Spleen (tissue), 11 donors: ENCODE data around the gene DAPK1. TPM values are rescaled to one million over a fixed set of nuclear protein-coding genes. Genes with fewer than 3 reads are reported as not detected.

Experiments used
- DNase-seq: peaks from one replicate; pipeline ENCODE4 v3.0.0-alpha.2; 2020
- H3K27ac ChIP-seq, 8 donors: fragments of 200-600 bp; sonication (generic) in 7 of 8; 1 replicate in 4 of 8; 2 replicates in 4 of 8; pipeline versions ENCODE4 v1.5.0 to v1.8.0; 2016 to 2021; ENCODE audit warnings: inconsistent platforms in 4 of 8, mild to moderate bottlenecking in 4 of 8, moderate library complexity in 1 of 8
- H3K27me3 ChIP-seq, 7 donors: fragments of 200-600 bp; sonication (generic) in 6 of 7; replicated peaks in 1 of 7; 1 replicate in 4 of 7; 2 replicates in 3 of 7; pipeline versions ENCODE4 v1.5.0 to v1.8.0; 2016 to 2021; ENCODE audit warnings: inconsistent platforms in 3 of 7, mild to moderate bottlenecking in 1 of 7
- H3K36me3 ChIP-seq, 6 donors: fragments of 200-600 bp; sonication (generic) in 5 of 6; 1 replicate in 4 of 6; 2 replicates in 2 of 6; pipeline versions ENCODE4 v1.5.0 to v1.8.0; 2016 to 2021; ENCODE audit warnings: inconsistent platforms in 2 of 6
- H3K4me1 ChIP-seq, 6 donors: fragments of 200-600 bp; sonication (generic) in 5 of 6; 1 replicate in 3 of 6; 2 replicates in 3 of 6; pipeline versions ENCODE4 v1.5.0 to v1.8.0; 2016 to 2021; ENCODE audit warnings: inconsistent platforms in 3 of 6
- H3K4me3 ChIP-seq, 8 donors: fragments of 200-600 bp; sonication (generic) in 7 of 8; 1 replicate in 4 of 8; 2 replicates in 4 of 8; pipeline versions ENCODE4 v1.5.0 to v1.8.0; 2016 to 2021; ENCODE audit warnings: inconsistent platforms in 4 of 8, mild to moderate bottlenecking in 4 of 8, moderate library complexity in 2 of 8
- H3K9me3 ChIP-seq, 8 donors: fragments of 200-600 bp; sonication (generic) in 7 of 8; 1 replicate in 4 of 8; 2 replicates in 4 of 8; pipeline versions ENCODE4 v1.5.0 to v1.8.0; 2016 to 2021; ENCODE audit warnings: inconsistent platforms in 4 of 8
- POLR2A ChIP-seq, 3 donors: fragments of 450-650 bp; IDR thresholded peaks; one replicate each; pipeline ENCODE4 v1.5.1; 2017; ENCODE audit warnings: antibody characterized with exemption in 3 of 3, mild to moderate bottlenecking in 1 of 3
- POLR2AphosphoS5 ChIP-seq, 3 donors: sonication (generic); formaldehyde crosslinking; IDR thresholded peaks; one replicate each; pipeline ENCODE4 v1.5.1; 2017; ENCODE audit warnings: antibody characterized with exemption in 3 of 3
- WGBS, 5 donors: extraction: QIAGEN DNeasy Blood & Tissue Kit in 3 of 5; methylation state at CpG; one replicate each; pipeline versions ENCODE4 v1.1.5 to v1.1.7; 2013 to 2018; 5-methylcytosine and 5-hydroxymethylcytosine counted together
- intact Hi-C: fragments of 100-400 bp; cut with DNase I; formaldehyde crosslinking; loops from one replicate; pipeline ENCODE4 v1.15.0; 2023; ENCODE audit warnings: low total_unique reads
- polyA plus RNA-seq, 3 donors: library from polyadenylated mRNA; stranded (reverse); fragments of 200-250 nt; gene quantifications; one replicate each; pipeline ENCODE4 v1.2.1, GENCODE V29; 2013
- total RNA-seq, 7 donors: library from RNA; depleted of rRNA in 3 of 7; stranded (reverse); fragments of >200 nt in 3 of 7; fragmentation: NEBNext Ultra II Directional in 4 of 7; extraction: Animal tissue kit (Norgen Biotek cat#: 25700) in 4 of 7; gene quantifications; one replicate each; pipeline versions ENCODE4 v1.1.0 to v1.2.1, GENCODE V29; 2016 to 2021
- TF ChIP-seq, protein P1 (sequence below), 11 experiments: fragments of 200-600 bp in 7 of 11; fragments of 450-650 bp in 4 of 11; sonication (generic) in 4 of 11; IDR thresholded peaks in 8 of 11; conservative IDR thresholded peaks in 3 of 11; 1 replicate in 7 of 11; 2 replicates in 4 of 11; pipeline versions ENCODE4 v1.4.0 to v1.8.0; 2016 to 2021; ENCODE audit warnings: antibody characterized with exemption in 11 of 11, inconsistent platforms in 4 of 11, mild to moderate bottlenecking in 1 of 11
- donor health status: healthy with polysubstance abuse.
- donor health status: DM: no; HTN: no; CAD: no; lungs with moderate emphysema.
- donor health status: DM: no; HTN: no; CAD: no.
- donor health status: Bipolar disorder and iron deficiency.
- donor health status: healthy.
- donor health status: DM: no; HTN: no; CAD: no.
- donor health status: DM: yes; HTN: yes; CAD: no.

DAPK1 gene
- total and polyA plus RNA-seq, 10 donors: 6.4 to 126 (median 102) TPM

- WGBS, 5 donors: 67 to 91% (median 87%) methylated on average over 6 of the region's 6 CpGs
- intact Hi-C loops: no loop called here
- Histone ChIP-seq H3K36me3 (no peaks in the 10 kb centered on the region), H3K27ac (peak overlapping the region in 2 of 8 donors; percentile 6 to 29), H3K4me3 (no peak overlapping the region), H3K27me3 (no peaks in the 10 kb centered on the region), H3K9me3 (no peaks in the 10 kb centered on the region), H3K4me1 (peaks cover 0 to 23% (median 12%) of the 10 kb centered on the region in 6 donors)
- DNase-seq: no peak
- TF ChIP-seq POLR2A (IDR thresholded peaks at IDR 0.05): no peak
- TF ChIP-seq, protein P1, sequence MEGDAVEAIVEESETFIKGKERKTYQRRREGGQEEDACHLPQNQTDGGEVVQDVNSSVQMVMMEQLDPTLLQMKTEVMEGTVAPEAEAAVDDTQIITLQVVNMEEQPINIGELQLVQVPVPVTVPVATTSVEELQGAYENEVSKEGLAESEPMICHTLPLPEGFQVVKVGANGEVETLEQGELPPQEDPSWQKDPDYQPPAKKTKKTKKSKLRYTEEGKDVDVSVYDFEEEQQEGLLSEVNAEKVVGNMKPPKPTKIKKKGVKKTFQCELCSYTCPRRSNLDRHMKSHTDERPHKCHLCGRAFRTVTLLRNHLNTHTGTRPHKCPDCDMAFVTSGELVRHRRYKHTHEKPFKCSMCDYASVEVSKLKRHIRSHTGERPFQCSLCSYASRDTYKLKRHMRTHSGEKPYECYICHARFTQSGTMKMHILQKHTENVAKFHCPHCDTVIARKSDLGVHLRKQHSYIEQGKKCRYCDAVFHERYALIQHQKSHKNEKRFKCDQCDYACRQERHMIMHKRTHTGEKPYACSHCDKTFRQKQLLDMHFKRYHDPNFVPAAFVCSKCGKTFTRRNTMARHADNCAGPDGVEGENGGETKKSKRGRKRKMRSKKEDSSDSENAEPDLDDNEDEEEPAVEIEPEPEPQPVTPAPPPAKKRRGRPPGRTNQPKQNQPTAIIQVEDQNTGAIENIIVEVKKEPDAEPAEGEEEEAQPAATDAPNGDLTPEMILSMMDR (IDR thresholded peaks at IDR 0.05 in 8 of 11, conservative IDR thresholded peaks at IDR 0.05 in 3 of 11): no peak
- TF ChIP-seq POLR2AphosphoS5 (IDR thresholded peaks at IDR 0.05): no peak
Observed at GRCh38 chr9:87569008-87569509, 71.4 kb downstream of the DAPK1 start.

DNA sequence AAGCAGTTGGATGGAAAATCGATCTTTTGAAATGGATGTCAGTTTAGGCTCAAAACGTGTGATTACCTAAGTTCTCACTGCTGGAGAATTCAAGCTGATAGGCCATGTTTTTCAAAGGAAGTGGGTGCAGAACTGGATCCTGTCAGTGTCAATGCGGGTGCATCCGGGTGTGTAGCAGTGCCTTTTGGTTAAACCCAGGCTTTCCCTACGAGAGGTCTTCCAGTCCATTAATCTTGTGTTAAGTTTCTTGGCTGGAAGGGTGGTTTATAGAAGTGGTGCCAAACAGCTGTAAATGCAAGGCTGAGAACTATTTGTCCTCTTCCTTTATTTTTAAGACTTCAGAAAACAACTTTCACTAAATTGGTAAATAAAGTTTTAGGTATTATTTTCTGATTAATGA is 71.9 kb downstream of the DAPK1 start:
- H3K27ac ChIP-seq: peak overlapping the region in 4 of 8 donors; percentile 6 to 32 (median 19)
- TF ChIP-seq, protein P1 (IDR thresholded peaks at IDR 0.05 in 8 of 11, conservative IDR thresholded peaks at IDR 0.05 in 3 of 11): no peak
- TF ChIP-seq POLR2AphosphoS5 (IDR thresholded peaks at IDR 0.05) (no peak), POLR2A (IDR thresholded peaks at IDR 0.05) (no peak)
- no peak overlapping the region for H3K4me3 ChIP-seq
- DNase-seq: no peak
- no peaks in the 10 kb centered on the region for H3K36me3 ChIP-seq
- no peaks in the 10 kb centered on the region for H3K27me3 ChIP-seq
- peaks cover 0 to 23% (median 12%) of the 10 kb centered on the region in 6 donors for H3K4me1 ChIP-seq
- no peaks in the 10 kb centered on the region for H3K9me3 ChIP-seq
- 9 to 28% (median 14%) methylated on average over 5 of the region's 5 CpGs for WGBS, 5 donors
- intact Hi-C loops: no loop called here

GRCh38 chr9:87570000-87570908 is 72.6 kb downstream of the DAPK1 start:
- DNase-seq: no peak
- WGBS, 5 donors: 67 to 87% (median 81%) methylated on average over 3 of the region's 3 CpGs
- Histone ChIP-seq H3K27ac (peak overlapping the region in 5 of 8 donors; percentile 6 to 32 (median 17)), H3K27me3 (no peaks in the 10 kb centered on the region), H3K36me3 (no peaks in the 10 kb centered on the region), H3K9me3 (no peaks in the 10 kb centered on the region), H3K4me3 (no peak overlapping the region), H3K4me1 (peaks cover 0 to 18% (median 9%) of the 10 kb centered on the region in 6 donors)
- no peak for TF ChIP-seq POLR2A (IDR thresholded peaks at IDR 0.05)
- TF ChIP-seq POLR2AphosphoS5 (IDR thresholded peaks at IDR 0.05): no peak
- TF ChIP-seq, protein P1 (IDR thresholded peaks at IDR 0.05 in 8 of 11, conservative IDR thresholded peaks at IDR 0.05 in 3 of 11): no peak
- intact Hi-C loops: no loop called here

DNA sequence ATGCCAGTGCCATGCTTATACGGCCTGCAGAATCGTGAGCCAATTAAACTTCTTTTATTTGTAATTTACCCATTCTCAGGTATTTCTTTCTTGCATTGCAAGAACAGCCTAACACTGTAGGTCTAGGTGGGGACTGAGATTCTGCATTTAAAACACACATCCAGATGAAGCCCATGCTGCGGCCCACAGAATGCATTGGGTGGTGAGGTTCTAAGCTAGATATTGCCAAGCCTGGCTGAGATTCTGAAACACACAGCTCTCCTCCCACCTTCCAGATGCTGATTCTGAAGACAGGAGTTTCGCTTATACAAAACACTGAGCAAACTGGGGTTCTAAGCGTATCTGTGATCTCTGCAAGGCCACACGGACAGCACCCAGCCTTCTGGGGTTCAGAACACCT is 75.1 kb downstream of the DAPK1 start:
- Histone ChIP-seq H3K36me3 (no peaks in the 10 kb centered on the region), H3K9me3 (no peaks in the 10 kb centered on the region), H3K27ac (no peak overlapping the region), H3K4me3 (no peak overlapping the region), H3K27me3 (no peaks in the 10 kb centered on the region), H3K4me1 (peaks cover 0 to 17% (median 5%) of the 10 kb centered on the region in 6 donors)
- 83 to 94% (median 89%) methylated on average over 6 of the region's 6 CpGs for WGBS, 5 donors
- DNase-seq: no peak
- no peak for TF ChIP-seq POLR2AphosphoS5 (IDR thresholded peaks at IDR 0.05)
- TF ChIP-seq, protein P1 (IDR thresholded peaks at IDR 0.05 in 8 of 11, conservative IDR thresholded peaks at IDR 0.05 in 3 of 11): no peak
- TF ChIP-seq POLR2A (IDR thresholded peaks at IDR 0.05): no peak
- intact Hi-C loops: no loop called here
